K562 (cell line): ENCODE results near the gene IMPG2. TPM values are rescaled to one million over a fixed set of nuclear protein-coding genes. Genes with fewer than 3 reads are reported as not detected.

Source experiments
- ATAC-seq: fragments of 200-7000 bp; cut with Tn5 transposase; 3 replicates; pipeline ENCODE4 v1.9.1; 2020; ENCODE audit warnings: moderate library complexity
- BruUV-seq: library from RNA; stranded (reverse); fragments of 400-500 nt; replicated peaks from 2 replicates; lab custom pipeline; 2021; lab: Mats Ljungman, UMichigan
- CTCF ChIA-PET: fragments of 300-600 bp; formaldehyde crosslinking; extraction: SDS; loops from one replicate; lab custom pipeline; 2021; ENCODE audit warnings: low intra/inter-chr PET ratio; lab: Yijun Ruan, JAX
- POLR2A ChIA-PET: fragments of 300-600, 350-650 bp; sonication (Branson Sonifier 250); formaldehyde crosslinking; extraction: SDS; loops from one replicate; lab custom pipeline; 2021; ENCODE audit warnings: antibody characterized with exemption, inconsistent platforms; lab: Yijun Ruan, JAX
- DNase-seq, 4 experiments: peaks; one replicate each; pipeline versions ENCODE4 v3.0.0 to v3.0.0-alpha.2; 2011 to 2018; ENCODE audit warnings: low spot score in 3 of 4, mixed read lengths in 3 of 4; ENCODE audit errors: extremely low read depth in 1 of 4
- FAIRE-seq: peaks from 2 replicates; lab custom pipeline; 2011; peaks lifted over from hg19 to GRCh38; lab: Jason Lieb, UNC
- H2AFZ ChIP-seq: 2 replicates; pipeline ENCODE4 v1.6.0; 2011; ENCODE audit warnings: low read depth, low read length, control low read depth, inconsistent platforms
- H3K27ac ChIP-seq: fragments of 200-600 bp; 3 replicates; pipeline ENCODE4 v1.8.0; 2011; ENCODE audit warnings: low read depth, mild to moderate bottlenecking, control low read depth, inconsistent platforms, low read length, moderate library complexity, mixed read lengths; ENCODE audit errors: extremely low read depth
- H3K27me3 ChIP-seq, 2 experiments: fragments of 300-600 bp in 1 of 2; 2 replicates in 1 of 2; 3 replicates in 1 of 2; pipeline versions ENCODE4 v1.6.0 to v1.8.0; 2011; ENCODE audit warnings: inconsistent platforms in 2 of 2, low read length in 2 of 2, mild to moderate bottlenecking in 1 of 2, mixed read lengths in 1 of 2, moderate library complexity in 1 of 2; ENCODE audit not compliant: control insufficient read depth in 2 of 2, insufficient read depth in 2 of 2
- H3K36me3 ChIP-seq: fragments of 300-600 bp; 3 replicates; pipeline ENCODE4 v1.8.0; 2011; ENCODE audit warnings: mild to moderate bottlenecking, low read length, inconsistent platforms; ENCODE audit not compliant: control insufficient read depth, insufficient read depth
- H3K4me1 ChIP-seq, 2 experiments: fragments of 200-600 bp in 1 of 2; replicated peaks in 1 of 2; 2 replicates in 1 of 2; 3 replicates in 1 of 2; pipeline versions ENCODE4 v1.5.1 to v1.8.0; 2011; ENCODE audit warnings: inconsistent platforms in 2 of 2, low read length in 2 of 2, mild to moderate bottlenecking in 1 of 2, mixed read lengths in 1 of 2, moderate library complexity in 1 of 2; ENCODE audit not compliant: control insufficient read depth in 2 of 2, insufficient read depth in 2 of 2
- H3K4me2 ChIP-seq: 2 replicates; pipeline ENCODE4 v1.6.1; 2011; ENCODE audit warnings: low read length, control low read depth, inconsistent platforms, mixed read lengths; ENCODE audit not compliant: insufficient read depth
- H3K4me3 ChIP-seq: fragments of 200-600 bp; sonication (generic), shearing (Covaris generic); 2 replicates; pipeline ENCODE4 v1.5.1; 2016; ENCODE audit warnings: control low read depth, inconsistent platforms
- H3K79me2 ChIP-seq: fragments of 200-600 bp; 3 replicates; pipeline ENCODE4 v1.8.0; 2011; ENCODE audit warnings: low read length, inconsistent platforms; ENCODE audit not compliant: control insufficient read depth, insufficient read depth
- H3K9ac ChIP-seq, 2 experiments: 2 replicates each; pipeline versions ENCODE4 v1.6.0 to v1.6.1; 2011; ENCODE audit warnings: low read depth in 2 of 2, low read length in 2 of 2, control low read depth in 1 of 2, inconsistent platforms in 1 of 2, mild to moderate bottlenecking in 1 of 2, mixed read lengths in 1 of 2; ENCODE audit not compliant: insufficient read depth in 1 of 2
- H3K9me1 ChIP-seq: one replicate; pipeline ENCODE4 v1.6.0; 2011; ENCODE audit warnings: inconsistent platforms, mild to moderate bottlenecking, low read length, moderate library complexity; ENCODE audit not compliant: control insufficient read depth, insufficient read depth
- H3K9me3 ChIP-seq: replicated peaks from 2 replicates; pipeline ENCODE4 v1.5.1; 2011; ENCODE audit warnings: low read depth, low read length, inconsistent platforms; ENCODE audit not compliant: control insufficient read depth, insufficient read depth
- H4K20me1 ChIP-seq: replicated peaks from 2 replicates; pipeline ENCODE4 v1.6.1; 2011; ENCODE audit warnings: low read length, inconsistent platforms, mixed read lengths; ENCODE audit not compliant: control insufficient read depth, insufficient read depth
- E2F1 ChIP-seq: sonication (generic); formaldehyde crosslinking; IDR thresholded peaks from 2 replicates; pipeline ENCODE4 v1.8.1; 2023; ENCODE audit warnings: mild to moderate bottlenecking, missing genetic modification reagents, moderate library complexity
- FUS ChIP-seq: fragments of 200-400 bp; formaldehyde crosslinking; optimal IDR thresholded peaks from 2 replicates; pipeline ENCODE3; 2017; ENCODE audit warnings: low read depth, low read length
- GATA2 ChIP-seq: sonication (generic); formaldehyde crosslinking; IDR thresholded peaks from 2 replicates; pipeline ENCODE4 v1.4.0; 2020; ENCODE audit warnings: mild to moderate bottlenecking, missing genetic modification reagents
- RBM15 ChIP-seq: fragments of 200-400 bp; formaldehyde crosslinking; IDR thresholded peaks from 2 replicates; pipeline ENCODE4 v1.6.1; 2018; ENCODE audit warnings: mild to moderate bottlenecking, low read length, moderate library complexity; ENCODE audit not compliant: insufficient read depth
- RBM17 ChIP-seq: fragments of 200-400 bp; formaldehyde crosslinking; IDR thresholded peaks from 2 replicates; pipeline ENCODE4 v1.6.1; 2017; ENCODE audit warnings: low read depth, mild to moderate bottlenecking, low read length, borderline replicate concordance
- ZNF184 ChIP-seq: sonication (generic); formaldehyde crosslinking; IDR thresholded peaks from 2 replicates; pipeline ENCODE4 v1.5.0; 2020; ENCODE audit warnings: missing genetic modification reagents
- WGBS: fragments of 100-300 bp; shearing (Covaris generic); methylation state at CpG from one replicate; pipeline ENCODE4 v1.1.6; 2016; ENCODE audit warnings: low coverage, mixed read lengths; ENCODE audit not compliant: insufficient coverage; ENCODE audit errors: missing lambda C conversion rate; 5-methylcytosine and 5-hydroxymethylcytosine counted together
- in situ Hi-C: fragments of 300-500 bp; cut with MboI; formaldehyde crosslinking; loops from 4 replicates; pipeline ENCODE4 v1.15.0; 2018; ENCODE audit warnings: inconsistent platforms, mixed read lengths
- intact Hi-C: fragments of 100-400 bp; cut with micrococcal nuclease; formaldehyde crosslinking; loops from 2 replicates; pipeline ENCODE4 v1.14.2; 2022
- polyA plus RNA-seq, 8 experiments: library from polyadenylated mRNA; depleted of rRNA in 4 of 8; stranded (reverse) in 5 of 8; unstranded in 3 of 8; fragments of >200 nt; fragmentation: Nextera tagmentation in 2 of 8; fragmentation: Illumina TruSeq in 1 of 8; extraction: Ambion mirVana in 2 of 8; extraction: Trizol in 1 of 8; gene quantifications; 2 replicates each; pipeline versions ENCODE4 v1.2.1 to v1.2.3, GENCODE V29; 2011 to 2014; ENCODE audit warnings: inconsistent platforms in 1 of 8, missing spikeins in 1 of 8
- total RNA-seq, 7 experiments: library from RNA; depleted of rRNA in 6 of 7; stranded (reverse); fragments of >200 nt in 6 of 7; fragmentation: Illumina TruSeq in 2 of 7; extraction: Trizol in 2 of 7; gene quantifications; 2 replicates each; pipeline versions ENCODE4 v1.2.1 to v1.2.3, GENCODE V29; 2011 to 2021; ENCODE audit warnings: low replicate concordance in 1 of 7
- TF ChIP-seq, protein P1 (sequence below): IDR thresholded peaks from 2 replicates; pipeline ENCODE4 v1.6.1; 2016; ENCODE audit warnings: missing genetic modification characterization, missing compliant biosample characterization

Gene IMPG2
- total and polyA plus RNA-seq, 9 of the 15 experiments (the other 6 are each of a cell fraction or from before 2014, with no cell fraction given) = 0.04 to 0.36 (median 0.09) TPM

- ATAC-seq (no peak), FAIRE-seq (no peak), DNase-seq (no peak)
- Histone ChIP-seq H3K9ac (no peak overlapping the region), H3K79me2 (no peaks in the 10 kb centered on the region), H4K20me1 (no peaks in the 10 kb centered on the region), H3K9me3 (no peaks in the 10 kb centered on the region), H2AFZ (no peak overlapping the region), H3K4me1 (no peaks in the 10 kb centered on the region), H3K27me3 (no peaks in the 10 kb centered on the region), H3K9me1 (no peaks in the 10 kb centered on the region), H3K4me3 (no peak overlapping the region), H3K36me3 (no peaks in the 10 kb centered on the region), H3K4me2 (no peak overlapping the region), H3K27ac (no peak overlapping the region)
- TF ChIP-seq, protein P1, sequence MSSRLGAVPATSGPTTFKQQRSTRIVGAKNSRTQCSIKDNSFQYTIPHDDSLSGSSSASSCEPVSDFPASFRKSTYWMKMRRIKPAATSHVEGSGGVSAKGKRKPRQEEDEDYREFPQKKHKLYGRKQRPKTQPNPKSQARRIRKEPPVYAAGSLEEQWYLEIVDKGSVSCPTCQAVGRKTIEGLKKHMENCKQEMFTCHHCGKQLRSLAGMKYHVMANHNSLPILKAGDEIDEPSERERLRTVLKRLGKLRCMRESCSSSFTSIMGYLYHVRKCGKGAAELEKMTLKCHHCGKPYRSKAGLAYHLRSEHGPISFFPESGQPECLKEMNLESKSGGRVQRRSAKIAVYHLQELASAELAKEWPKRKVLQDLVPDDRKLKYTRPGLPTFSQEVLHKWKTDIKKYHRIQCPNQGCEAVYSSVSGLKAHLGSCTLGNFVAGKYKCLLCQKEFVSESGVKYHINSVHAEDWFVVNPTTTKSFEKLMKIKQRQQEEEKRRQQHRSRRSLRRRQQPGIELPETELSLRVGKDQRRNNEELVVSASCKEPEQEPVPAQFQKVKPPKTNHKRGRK = no peak
- TF ChIP-seq FUS (no peak), RBM17 (no peak), GATA2 (CRISPR knock-in tag) (no peak), E2F1 (no peak), ZNF184 (CRISPR knock-in tag) (no peak), RBM15 (no peak)
- CTCF ChIA-PET = no interaction called here
- 37% methylated on average over 2 of the region's 2 CpGs for WGBS
- intact Hi-C loops = no loop called here
- in situ Hi-C loops = no loop called here
- POLR2A ChIA-PET = interaction anchor here (0.6 kb wide), 1 partner anchor 8 kb away, joined by 3 read pairs; no protein-coding TSS in a partner anchor
- BruUV-seq = no TSS peak
These were observed 52.2 kb downstream of the IMPG2 start for GRCh38 chr3:101268141-101268540.
